Activated naive CD8-positive, alpha-beta T cell treated with anti-CD3 and anti-CD28 coated beads, Interleukin-2, amount 50 U/mL, for 24 hours (primary cell): ENCODE measurements around the gene HIPK2.
A peak's percentile ranks its signal among the peaks of the same experiment; 100 is the strongest.
"Not testable (repeated sequence)": the region's sequence is repeated elsewhere in the genome, so short reads cannot be mapped to it uniquely, and the experiment has no call there.

ENCODE experiments used
- ATAC-seq: fragments of 150-1000 bp; cut with Tn5 transposase; one replicate; pipeline ENCODE4 v1.10.0; 2021
- DNase-seq: peaks from one replicate; pipeline ENCODE4 v3.0.0; 2021
- H3K27ac Mint-ChIP-seq: one replicate; pipeline ENCODE4 v1.8.0; 2021; ENCODE audit warnings: mild to moderate bottlenecking, mixed read lengths
- H3K27me3 Mint-ChIP-seq: one replicate; pipeline ENCODE4 v1.8.0; 2021; ENCODE audit warnings: mixed read lengths
- H3K36me3 Mint-ChIP-seq: one replicate; pipeline ENCODE4 v1.8.0; 2021; ENCODE audit warnings: low read depth, mixed read lengths
- H3K4me1 Mint-ChIP-seq: one replicate; pipeline ENCODE4 v1.8.0; 2021; ENCODE audit warnings: mixed read lengths
- H3K4me3 Mint-ChIP-seq: one replicate; pipeline ENCODE4 v1.8.0; 2021; ENCODE audit warnings: mild to moderate bottlenecking, moderate library complexity, mixed read lengths
- H3K9me3 Mint-ChIP-seq: one replicate; pipeline ENCODE4 v1.8.0; 2021; ENCODE audit warnings: mixed read lengths

The HIPK2 gene

GRCh38 chr7:139613971-139614411 lies 163.8 kb downstream of the HIPK2 start:
- no peaks in the 10 kb centered on the region for H3K27me3 Mint-ChIP-seq
- ATAC-seq (no peak), DNase-seq (no peak)

GRCh38 chr7:139611556-139611955 lies 166.2 kb downstream of the HIPK2 start:
- H3K9me3 Mint-ChIP-seq, H3K4me3 Mint-ChIP-seq, ATAC-seq, H3K27ac Mint-ChIP-seq, DNase-seq, H3K27me3 Mint-ChIP-seq, H3K4me1 Mint-ChIP-seq: not testable (repeated sequence)
- peaks cover 24% of the 10 kb centered on the region for H3K36me3 Mint-ChIP-seq

More at GRCh38 chr7:139613971-139614411, 163.8 kb downstream of the HIPK2 start:
- peaks cover 13% of the 10 kb centered on the region for H3K36me3 Mint-ChIP-seq
- H3K27ac Mint-ChIP-seq, result no peak overlapping the region
- H3K9me3 Mint-ChIP-seq, result no peaks in the 10 kb centered on the region
- no peak overlapping the region for H3K4me3 Mint-ChIP-seq
- no peaks in the 10 kb centered on the region for H3K4me1 Mint-ChIP-seq

GRCh38 chr7:139610595-139610994 lies 167.2 kb downstream of the HIPK2 start:
- Mint-ChIP-seq H3K4me1 (no peaks in the 10 kb centered on the region), H3K36me3 (peaks cover 23% of the 10 kb centered on the region), H3K4me3 (no peak overlapping the region), H3K27ac (no peak overlapping the region), H3K27me3 (no peaks in the 10 kb centered on the region), H3K9me3 (no peaks in the 10 kb centered on the region)
- no peak for DNase-seq
- ATAC-seq, result no peak

GRCh38 chr7:139603896-139604295 lies 173.9 kb downstream of the HIPK2 start:
- Mint-ChIP-seq H3K9me3 (no peaks in the 10 kb centered on the region), H3K27me3 (no peaks in the 10 kb centered on the region), H3K4me3 (no peak overlapping the region), H3K27ac (no peak overlapping the region), H3K4me1 (no peaks in the 10 kb centered on the region), H3K36me3 (peaks cover 20% of the 10 kb centered on the region)
- DNase-seq, result no peak
- ATAC-seq, result no peak

GRCh38 chr7:139603282-139603681 lies 174.5 kb downstream of the HIPK2 start:
- DNase-seq (no peak), ATAC-seq (no peak)
- H3K9me3 Mint-ChIP-seq, result no peaks in the 10 kb centered on the region
- no peaks in the 10 kb centered on the region for H3K4me1 Mint-ChIP-seq
- H3K4me3 Mint-ChIP-seq, result no peak overlapping the region
- no peak overlapping the region for H3K27ac Mint-ChIP-seq
- peaks cover 15% of the 10 kb centered on the region for H3K36me3 Mint-ChIP-seq
- H3K27me3 Mint-ChIP-seq, result no peaks in the 10 kb centered on the region

- no peaks in the 10 kb centered on the region for H3K27me3 Mint-ChIP-seq
- DNase-seq, result no peak
- peaks cover 13% of the 10 kb centered on the region for H3K36me3 Mint-ChIP-seq
- peak; percentile 73 for ATAC-seq
- H3K27ac Mint-ChIP-seq, result no peak overlapping the region
- H3K4me3 Mint-ChIP-seq, result no peak overlapping the region
- H3K9me3 Mint-ChIP-seq, result no peaks in the 10 kb centered on the region
- H3K4me1 Mint-ChIP-seq, result no peaks in the 10 kb centered on the region
These were observed 175.6 kb downstream of the HIPK2 start for GRCh38 chr7:139602143-139602722.

- no peak overlapping the region for H3K4me3 Mint-ChIP-seq
- peaks cover 9% of the 10 kb centered on the region for H3K36me3 Mint-ChIP-seq
- no peak overlapping the region for H3K27ac Mint-ChIP-seq
- ATAC-seq (no peak), DNase-seq (no peak)
- H3K4me1 Mint-ChIP-seq, result no peaks in the 10 kb centered on the region
- no peaks in the 10 kb centered on the region for H3K9me3 Mint-ChIP-seq
- H3K27me3 Mint-ChIP-seq, result no peaks in the 10 kb centered on the region
These were observed 176.6 kb downstream of the HIPK2 start for GRCh38 chr7:139601176-139601575.

GRCh38 chr7:139600306-139600705 lies 177.5 kb downstream of the HIPK2 start:
- Mint-ChIP-seq H3K9me3 (no peaks in the 10 kb centered on the region), H3K27me3 (no peaks in the 10 kb centered on the region), H3K27ac (no peak overlapping the region), H3K4me3 (no peak overlapping the region), H3K36me3 (peaks cover 7% of the 10 kb centered on the region), H3K4me1 (no peaks in the 10 kb centered on the region)
- no peak for ATAC-seq
- no peak for DNase-seq

- H3K9me3 Mint-ChIP-seq, result no peaks in the 10 kb centered on the region
- H3K27ac Mint-ChIP-seq, result no peak overlapping the region
- no peaks in the 10 kb centered on the region for H3K4me1 Mint-ChIP-seq
- no peak for ATAC-seq
- no peaks in the 10 kb centered on the region for H3K27me3 Mint-ChIP-seq
- no peak overlapping the region for H3K4me3 Mint-ChIP-seq
- H3K36me3 Mint-ChIP-seq, result peaks cover 10% of the 10 kb centered on the region
- no peak for DNase-seq
These were observed 179.2 kb downstream of the HIPK2 start for GRCh38 chr7:139598642-139599041.

GRCh38 chr7:139597028-139597427 lies 180.8 kb downstream of the HIPK2 start:
- H3K27ac Mint-ChIP-seq, result no peak overlapping the region
- H3K36me3 Mint-ChIP-seq, result peaks cover 18% of the 10 kb centered on the region
- no peaks in the 10 kb centered on the region for H3K9me3 Mint-ChIP-seq
- ATAC-seq (no peak), DNase-seq (no peak)
- H3K27me3 Mint-ChIP-seq, result no peaks in the 10 kb centered on the region
- no peaks in the 10 kb centered on the region for H3K4me1 Mint-ChIP-seq
- H3K4me3 Mint-ChIP-seq, result no peak overlapping the region

- no peak for ATAC-seq
- Mint-ChIP-seq H3K27ac (no peak overlapping the region), H3K4me1 (no peaks in the 10 kb centered on the region), H3K27me3 (no peaks in the 10 kb centered on the region), H3K9me3 (no peaks in the 10 kb centered on the region), H3K4me3 (no peak overlapping the region), H3K36me3 (peaks cover 18% of the 10 kb centered on the region)
- DNase-seq, result no peak
These were observed 181.2 kb downstream of the HIPK2 start for GRCh38 chr7:139596626-139597025.

- no peak overlapping the region for H3K27ac Mint-ChIP-seq
These were observed 182.0 kb downstream of the HIPK2 start for GRCh38 chr7:139595806-139596205.

GRCh38 chr7:139594911-139595476 lies 182.8 kb downstream of the HIPK2 start:
- Mint-ChIP-seq H3K36me3 (peaks cover 17% of the 10 kb centered on the region), H3K27me3 (no peaks in the 10 kb centered on the region), H3K4me1 (no peaks in the 10 kb centered on the region), H3K9me3 (no peaks in the 10 kb centered on the region), H3K4me3 (no peak overlapping the region), H3K27ac (no peak overlapping the region)
- no peak for ATAC-seq
- no peak for DNase-seq

More at GRCh38 chr7:139595806-139596205, 182.0 kb downstream of the HIPK2 start:
- no peaks in the 10 kb centered on the region for H3K4me1 Mint-ChIP-seq
- ATAC-seq (no peak), DNase-seq (no peak)
- H3K27me3 Mint-ChIP-seq, result no peaks in the 10 kb centered on the region
- peaks cover 18% of the 10 kb centered on the region for H3K36me3 Mint-ChIP-seq
- H3K4me3 Mint-ChIP-seq, result no peak overlapping the region
- no peaks in the 10 kb centered on the region for H3K9me3 Mint-ChIP-seq

- no peaks in the 10 kb centered on the region for H3K4me1 Mint-ChIP-seq
- H3K27ac Mint-ChIP-seq, result no peak overlapping the region
- no peaks in the 10 kb centered on the region for H3K9me3 Mint-ChIP-seq
- no peaks in the 10 kb centered on the region for H3K27me3 Mint-ChIP-seq
- peaks cover 13% of the 10 kb centered on the region for H3K36me3 Mint-ChIP-seq
- no peak overlapping the region for H3K4me3 Mint-ChIP-seq
- no peak for ATAC-seq
- no peak for DNase-seq
These were observed 183.7 kb downstream of the HIPK2 start for GRCh38 chr7:139594090-139594489.

GRCh38 chr7:139592801-139593461 lies 184.9 kb downstream of the HIPK2 start:
- H3K9me3 Mint-ChIP-seq, result no peaks in the 10 kb centered on the region
- H3K4me3 Mint-ChIP-seq, result no peak overlapping the region
- no peaks in the 10 kb centered on the region for H3K4me1 Mint-ChIP-seq
- ATAC-seq (no peak), DNase-seq (no peak)
- no peaks in the 10 kb centered on the region for H3K27me3 Mint-ChIP-seq
- no peak overlapping the region for H3K27ac Mint-ChIP-seq
- H3K36me3 Mint-ChIP-seq, result peaks cover 12% of the 10 kb centered on the region
